ENCODE measurements around the gene AMHR2.

AMHR2 gene

GRCh38 chr12:53466640-53467039 lies 43.0 kb downstream of the AMHR2 start:
- no peak for DNase-seq (ENCODE audit: low read depth)
- H3K4me3 ChIP-seq (ENCODE audit: control insufficient read depth, low read depth, low read length), result no peak overlapping the region
- no peak for TF ChIP-seq CTCF (IDR thresholded peaks at IDR 0.05; ENCODE audit: control insufficient read depth, insufficient read depth, low read depth, low read length, missing control alignments)

GRCh38 chr12:53467082-53467481 lies 43.4 kb downstream of the AMHR2 start:
- TF ChIP-seq CTCF (IDR thresholded peaks at IDR 0.05; ENCODE audit: control insufficient read depth, insufficient read depth, low read depth, low read length, missing control alignments), result no peak
- no peak overlapping the region for H3K4me3 ChIP-seq (ENCODE audit: control insufficient read depth, low read depth, low read length)

GRCh38 chr12:53467880-53468279 lies 44.2 kb downstream of the AMHR2 start:
- H3K4me3 ChIP-seq (ENCODE audit: control insufficient read depth, low read depth, low read length), result no peak overlapping the region
- no peak for DNase-seq (ENCODE audit: low read depth)
- TF ChIP-seq CTCF (IDR thresholded peaks at IDR 0.05; ENCODE audit: control insufficient read depth, insufficient read depth, low read depth, low read length, missing control alignments), result no peak

More at GRCh38 chr12:53467082-53467481, 43.4 kb downstream of the AMHR2 start:
- no peak for DNase-seq (ENCODE audit: low read depth)

- TF ChIP-seq CTCF (IDR thresholded peaks at IDR 0.05; ENCODE audit: control insufficient read depth, insufficient read depth, low read depth, low read length, missing control alignments), result no peak
- DNase-seq (ENCODE audit: low read depth), result no peak
Measured at GRCh38 chr12:53468282-53468681, 44.6 kb downstream of the AMHR2 start.

GRCh38 chr12:53472056-53472582 lies 48.5 kb downstream of the AMHR2 start:
- TF ChIP-seq CTCF (IDR thresholded peaks at IDR 0.05; ENCODE audit: control insufficient read depth, insufficient read depth, low read depth, low read length, missing control alignments), result no peak
- no peak overlapping the region for H3K4me3 ChIP-seq (ENCODE audit: control insufficient read depth, low read depth, low read length)
- no peak for DNase-seq (ENCODE audit: low read depth)

More at GRCh38 chr12:53468282-53468681, 44.6 kb downstream of the AMHR2 start:
- no peak overlapping the region for H3K4me3 ChIP-seq (ENCODE audit: control insufficient read depth, low read depth, low read length)

- no peak overlapping the region for H3K4me3 ChIP-seq (ENCODE audit: control insufficient read depth, low read depth, low read length)
- no peak for TF ChIP-seq CTCF (IDR thresholded peaks at IDR 0.05; ENCODE audit: control insufficient read depth, insufficient read depth, low read depth, low read length, missing control alignments)
- DNase-seq (ENCODE audit: low read depth), result no peak
Measured at GRCh38 chr12:53474077-53474476, 50.4 kb downstream of the AMHR2 start.

GRCh38 chr12:53474819-53475218 lies 51.2 kb downstream of the AMHR2 start:
- H3K4me3 ChIP-seq (ENCODE audit: control insufficient read depth, low read depth, low read length), result no peak overlapping the region
- DNase-seq (ENCODE audit: low read depth), result no peak
- TF ChIP-seq CTCF (IDR thresholded peaks at IDR 0.05; ENCODE audit: control insufficient read depth, insufficient read depth, low read depth, low read length, missing control alignments), result no peak

Measured in AG09309 (cell line).